Measurements from ENCODE around the gene ISOC1. TPM values are rescaled to one million over a fixed set of nuclear protein-coding genes. Genes with fewer than 3 reads are reported as not detected.

ISOC1 gene
- total RNA-seq, 1 experiment from 2014 or later = 24.9 TPM

DNA sequence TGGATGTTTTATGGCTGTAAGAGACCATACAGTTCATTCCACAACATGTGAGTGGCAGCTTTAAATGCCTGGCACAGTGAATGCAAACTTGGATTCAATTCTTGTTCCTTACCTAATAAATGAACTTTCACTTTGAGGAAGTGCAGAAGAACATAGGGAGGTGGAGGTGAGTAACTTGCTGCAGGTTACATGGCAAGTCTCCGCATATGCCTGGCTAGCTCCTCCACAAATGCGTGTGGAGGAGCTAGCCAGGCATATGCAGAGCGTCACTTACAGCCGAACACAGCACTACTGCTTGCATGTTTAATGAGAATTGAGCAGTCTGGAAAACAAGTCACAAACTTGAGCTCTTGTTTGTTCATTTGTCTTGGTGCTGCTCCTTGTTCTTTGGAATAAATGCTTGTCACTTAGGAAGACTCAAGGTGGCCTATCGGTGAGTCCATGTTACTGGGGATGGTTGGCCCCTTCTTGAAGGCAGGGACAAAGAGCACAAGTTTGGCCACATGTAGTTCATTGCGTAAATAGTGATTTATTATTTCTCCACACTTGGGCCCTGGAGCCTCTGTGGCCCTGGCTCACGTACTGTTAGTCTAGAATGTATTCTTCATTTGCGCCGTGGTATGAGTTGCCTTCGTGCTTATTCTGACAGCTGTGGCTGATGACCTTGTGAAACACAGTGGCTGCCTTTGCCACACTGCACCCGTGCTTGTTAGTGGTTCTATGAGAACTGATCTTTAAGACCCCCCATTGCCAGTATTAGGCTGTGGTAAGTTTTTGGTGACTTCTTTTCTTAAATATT is 3.1 kb downstream of the ISOC1 start:
- no peak for TF ChIP-seq RELA (CRISPR knock-in tag; IDR thresholded peaks at IDR 0.05; ENCODE audit: borderline replicate concordance)
- TF ChIP-seq, protein P1, sequence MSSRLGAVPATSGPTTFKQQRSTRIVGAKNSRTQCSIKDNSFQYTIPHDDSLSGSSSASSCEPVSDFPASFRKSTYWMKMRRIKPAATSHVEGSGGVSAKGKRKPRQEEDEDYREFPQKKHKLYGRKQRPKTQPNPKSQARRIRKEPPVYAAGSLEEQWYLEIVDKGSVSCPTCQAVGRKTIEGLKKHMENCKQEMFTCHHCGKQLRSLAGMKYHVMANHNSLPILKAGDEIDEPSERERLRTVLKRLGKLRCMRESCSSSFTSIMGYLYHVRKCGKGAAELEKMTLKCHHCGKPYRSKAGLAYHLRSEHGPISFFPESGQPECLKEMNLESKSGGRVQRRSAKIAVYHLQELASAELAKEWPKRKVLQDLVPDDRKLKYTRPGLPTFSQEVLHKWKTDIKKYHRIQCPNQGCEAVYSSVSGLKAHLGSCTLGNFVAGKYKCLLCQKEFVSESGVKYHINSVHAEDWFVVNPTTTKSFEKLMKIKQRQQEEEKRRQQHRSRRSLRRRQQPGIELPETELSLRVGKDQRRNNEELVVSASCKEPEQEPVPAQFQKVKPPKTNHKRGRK (CRISPR knock-in tag; IDR thresholded peaks at IDR 0.05; ENCODE audit: borderline replicate concordance) = no peak
- TF ChIP-seq, protein P2, sequence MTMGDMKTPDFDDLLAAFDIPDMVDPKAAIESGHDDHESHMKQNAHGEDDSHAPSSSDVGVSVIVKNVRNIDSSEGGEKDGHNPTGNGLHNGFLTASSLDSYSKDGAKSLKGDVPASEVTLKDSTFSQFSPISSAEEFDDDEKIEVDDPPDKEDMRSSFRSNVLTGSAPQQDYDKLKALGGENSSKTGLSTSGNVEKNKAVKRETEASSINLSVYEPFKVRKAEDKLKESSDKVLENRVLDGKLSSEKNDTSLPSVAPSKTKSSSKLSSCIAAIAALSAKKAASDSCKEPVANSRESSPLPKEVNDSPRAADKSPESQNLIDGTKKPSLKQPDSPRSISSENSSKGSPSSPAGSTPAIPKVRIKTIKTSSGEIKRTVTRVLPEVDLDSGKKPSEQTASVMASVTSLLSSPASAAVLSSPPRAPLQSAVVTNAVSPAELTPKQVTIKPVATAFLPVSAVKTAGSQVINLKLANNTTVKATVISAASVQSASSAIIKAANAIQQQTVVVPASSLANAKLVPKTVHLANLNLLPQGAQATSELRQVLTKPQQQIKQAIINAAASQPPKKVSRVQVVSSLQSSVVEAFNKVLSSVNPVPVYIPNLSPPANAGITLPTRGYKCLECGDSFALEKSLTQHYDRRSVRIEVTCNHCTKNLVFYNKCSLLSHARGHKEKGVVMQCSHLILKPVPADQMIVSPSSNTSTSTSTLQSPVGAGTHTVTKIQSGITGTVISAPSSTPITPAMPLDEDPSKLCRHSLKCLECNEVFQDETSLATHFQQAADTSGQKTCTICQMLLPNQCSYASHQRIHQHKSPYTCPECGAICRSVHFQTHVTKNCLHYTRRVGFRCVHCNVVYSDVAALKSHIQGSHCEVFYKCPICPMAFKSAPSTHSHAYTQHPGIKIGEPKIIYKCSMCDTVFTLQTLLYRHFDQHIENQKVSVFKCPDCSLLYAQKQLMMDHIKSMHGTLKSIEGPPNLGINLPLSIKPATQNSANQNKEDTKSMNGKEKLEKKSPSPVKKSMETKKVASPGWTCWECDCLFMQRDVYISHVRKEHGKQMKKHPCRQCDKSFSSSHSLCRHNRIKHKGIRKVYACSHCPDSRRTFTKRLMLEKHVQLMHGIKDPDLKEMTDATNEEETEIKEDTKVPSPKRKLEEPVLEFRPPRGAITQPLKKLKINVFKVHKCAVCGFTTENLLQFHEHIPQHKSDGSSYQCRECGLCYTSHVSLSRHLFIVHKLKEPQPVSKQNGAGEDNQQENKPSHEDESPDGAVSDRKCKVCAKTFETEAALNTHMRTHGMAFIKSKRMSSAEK (CRISPR knock-in tag; IDR thresholded peaks at IDR 0.05; ENCODE audit: borderline replicate concordance) = no peak
- TF ChIP-seq CREM (CRISPR knock-in tag; IDR thresholded peaks at IDR 0.05) = no peak
- TF ChIP-seq PRDM15 (CRISPR knock-in tag; IDR thresholded peaks at IDR 0.05) = no peak
- TF ChIP-seq CREB1 (CRISPR knock-in tag; IDR thresholded peaks at IDR 0.05) = no peak
- TF ChIP-seq TCF7 (CRISPR knock-in tag; IDR thresholded peaks at IDR 0.05; ENCODE audit: low read depth) = no peak
- TF ChIP-seq NR2C2 (CRISPR knock-in tag; IDR thresholded peaks at IDR 0.05) = no peak
- TF ChIP-seq RORB (CRISPR knock-in tag; IDR thresholded peaks at IDR 0.05) = no peak
- no peak for TF ChIP-seq ZBTB21 (CRISPR knock-in tag; IDR thresholded peaks at IDR 0.05; ENCODE audit: borderline replicate concordance)
- TF ChIP-seq ZNF396 (CRISPR knock-in tag; IDR thresholded peaks at IDR 0.05; ENCODE audit: borderline replicate concordance) = no peak
- TF ChIP-seq, protein P3, sequence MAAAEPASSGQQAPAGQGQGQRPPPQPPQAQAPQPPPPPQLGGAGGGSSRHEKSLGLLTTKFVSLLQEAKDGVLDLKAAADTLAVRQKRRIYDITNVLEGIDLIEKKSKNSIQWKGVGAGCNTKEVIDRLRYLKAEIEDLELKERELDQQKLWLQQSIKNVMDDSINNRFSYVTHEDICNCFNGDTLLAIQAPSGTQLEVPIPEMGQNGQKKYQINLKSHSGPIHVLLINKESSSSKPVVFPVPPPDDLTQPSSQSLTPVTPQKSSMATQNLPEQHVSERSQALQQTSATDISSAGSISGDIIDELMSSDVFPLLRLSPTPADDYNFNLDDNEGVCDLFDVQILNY (CRISPR knock-in tag; IDR thresholded peaks at IDR 0.05) = no peak
- TF ChIP-seq ZSCAN18 (CRISPR knock-in tag; IDR thresholded peaks at IDR 0.05) = no peak
- TF ChIP-seq ZNF232 (CRISPR knock-in tag; IDR thresholded peaks at IDR 0.05) = no peak
- no peak for TF ChIP-seq CTCF (IDR thresholded peaks at IDR 0.05)
- TF ChIP-seq EMX1 (CRISPR knock-in tag; IDR thresholded peaks at IDR 0.05) = no peak
- no peak for TF ChIP-seq KAT7 (CRISPR knock-in tag; IDR thresholded peaks at IDR 0.05; ENCODE audit: borderline replicate concordance)
- no peak for TF ChIP-seq MYBL2 (CRISPR knock-in tag; IDR thresholded peaks at IDR 0.05)
- POLR2A ChIA-PET = no interaction called here
- CTCF ChIA-PET = no interaction called here
- Mint-ChIP-seq H3K27me3 (ENCODE audit: low read depth) (peaks cover 33% of the 10 kb centered on the region), H3K4me3 (no peak overlapping the region), H3K27ac (no peak overlapping the region), H3K9me3 (no peaks in the 10 kb centered on the region), H3K4me1 (peaks cover 29% of the 10 kb centered on the region), H3K36me3 (no peaks in the 10 kb centered on the region)
- no peak for DNase-seq (ENCODE audit: low spot score)
- no peak for ATAC-seq
